Activated CD8-positive, alpha-beta memory T cell treated with anti-CD3 and anti-CD28 coated beads, Interleukin-2, amount 50 U/mL, for 24 hours (primary cell): ENCODE results near the gene ZNF397.
"Not testable (repeated sequence)": the region's sequence is repeated elsewhere in the genome, so short reads cannot be mapped to it uniquely, and the experiment has no call there.

Experiments used
- DNase-seq: peaks from one replicate; pipeline ENCODE4 v3.0.0-alpha.2; 2020; ENCODE audit errors: extremely low read depth

ZNF397 gene

DNA sequence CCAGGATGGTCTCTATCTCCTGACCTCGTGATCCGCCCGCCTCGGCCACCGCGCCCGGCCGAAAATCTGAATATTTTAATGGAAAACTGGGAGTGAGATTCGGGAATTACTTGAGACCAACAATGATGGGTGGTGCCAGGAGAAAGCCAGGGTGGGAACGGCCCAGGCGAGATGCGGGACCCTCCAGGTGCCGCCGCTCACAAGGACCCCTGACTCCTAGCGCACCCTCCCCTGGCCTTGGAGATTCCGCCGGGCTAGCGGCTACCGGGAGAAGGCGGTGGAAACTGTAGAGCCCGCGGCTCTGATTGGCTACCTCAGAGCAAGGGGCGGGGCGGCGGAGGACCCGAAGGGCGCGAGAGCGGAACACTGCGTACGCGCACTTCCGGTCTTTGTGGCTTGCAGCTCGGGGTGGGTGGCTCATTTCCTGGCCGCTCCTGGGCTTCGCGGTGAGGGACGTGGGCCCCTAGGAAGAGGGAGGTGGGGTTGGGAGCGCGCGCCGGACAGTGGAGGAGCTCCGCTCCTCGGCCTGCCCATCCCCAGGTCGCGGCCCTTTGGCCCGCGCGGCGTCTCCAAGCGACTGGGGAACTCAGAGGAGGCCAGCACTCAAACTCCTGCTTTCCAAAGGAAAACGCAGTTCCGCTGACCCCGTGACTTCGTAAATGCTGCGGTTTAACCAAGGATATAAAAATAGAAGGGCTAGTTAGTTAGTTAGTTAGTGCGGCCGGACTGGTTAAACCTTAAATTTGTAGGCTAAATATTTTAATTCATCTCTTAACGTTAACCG lies at the start of gene ZNF397:
ZNF397 (plus strand) TSS at position 371 of the 784 bp plus-strand sequence. CDS start 1,437 bp downstream, outside the sequence.
- DNase-seq = peak; percentile 94

GRCh38 chr18:35191698-35192025 lies 49.2 kb upstream of the ZNF397 start:
- DNase-seq = no peak

- no peak for DNase-seq
Measured at GRCh38 chr18:35192415-35192814, 48.4 kb upstream of the ZNF397 start.

DNA sequence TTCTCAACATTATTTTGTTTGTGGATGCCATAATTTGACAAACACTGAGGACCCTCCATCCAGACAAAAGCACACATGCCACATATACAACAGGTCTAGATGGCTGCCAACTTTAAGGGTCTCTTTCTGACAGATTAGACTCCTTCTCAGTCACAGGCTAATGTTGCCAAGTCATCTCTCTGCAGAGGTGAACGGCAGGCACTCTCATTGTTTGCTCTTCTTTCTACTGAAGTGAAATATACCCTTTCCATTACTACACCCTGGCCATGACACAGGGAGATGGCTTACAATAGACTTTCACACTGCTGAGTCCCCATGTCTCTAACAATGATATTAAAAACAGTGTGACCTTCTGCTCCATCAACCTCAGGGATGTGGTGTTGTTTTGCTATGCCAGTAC lies 47.5 kb upstream of the ZNF397 start:
- no peak for DNase-seq

- no peak for DNase-seq
Measured at GRCh38 chr18:35197296-35197695, 43.5 kb upstream of the ZNF397 start.

DNA sequence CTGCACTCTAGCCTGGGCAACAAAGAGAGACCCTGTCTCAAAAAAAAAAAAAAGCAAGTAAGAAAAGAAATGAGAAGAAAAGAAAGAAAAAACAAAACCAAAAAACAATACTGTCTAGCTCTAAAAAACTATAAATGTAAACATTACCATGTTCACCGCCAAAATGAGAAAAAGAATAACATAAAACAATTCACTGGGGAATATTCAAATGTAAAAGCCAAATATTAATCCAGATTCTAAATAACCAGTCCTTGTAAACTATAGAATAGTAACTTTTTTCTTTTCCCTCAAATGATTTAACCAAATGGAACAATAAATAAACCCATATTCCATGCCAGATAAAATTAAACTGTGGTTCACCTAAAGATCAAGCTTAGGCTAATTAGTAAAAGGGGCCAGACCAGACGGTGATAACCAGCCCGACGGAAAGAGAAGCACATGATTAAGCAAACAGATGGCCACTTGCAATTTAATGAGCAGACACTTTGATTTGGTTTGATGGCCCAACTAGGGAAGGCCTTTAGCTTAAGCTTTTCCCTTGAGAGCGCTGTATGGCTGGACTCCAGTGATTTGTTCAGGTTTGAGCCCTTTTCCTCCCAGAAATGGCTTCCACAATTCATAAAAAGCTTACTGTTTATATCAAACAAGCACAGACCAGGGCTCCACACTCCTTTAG lies 39.4 kb upstream of the ZNF397 start:
- DNase-seq = no peak

DNA sequence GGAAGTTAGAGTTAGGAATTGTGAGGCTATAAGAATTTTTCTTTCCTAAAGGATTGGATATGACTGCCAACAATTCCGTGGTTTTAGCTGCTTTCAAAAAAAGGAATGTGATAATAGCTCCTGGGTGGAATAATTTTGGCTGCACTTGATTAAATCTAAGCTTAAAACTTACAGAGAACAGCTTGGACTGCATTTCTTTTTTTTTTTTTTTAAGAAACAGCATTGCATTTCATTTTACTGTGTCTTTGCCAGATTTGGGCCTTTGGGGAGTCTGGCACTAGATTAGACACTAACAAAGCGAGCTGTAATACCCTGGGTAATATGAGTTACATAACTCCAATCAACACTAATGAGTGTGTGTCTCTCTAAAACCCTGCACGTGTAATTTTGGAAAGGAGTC lies 37.8 kb upstream of the ZNF397 start:
- no peak for DNase-seq

- no peak for DNase-seq
Measured at GRCh38 chr18:35205199-35205712, 35.6 kb upstream of the ZNF397 start.

DNA sequence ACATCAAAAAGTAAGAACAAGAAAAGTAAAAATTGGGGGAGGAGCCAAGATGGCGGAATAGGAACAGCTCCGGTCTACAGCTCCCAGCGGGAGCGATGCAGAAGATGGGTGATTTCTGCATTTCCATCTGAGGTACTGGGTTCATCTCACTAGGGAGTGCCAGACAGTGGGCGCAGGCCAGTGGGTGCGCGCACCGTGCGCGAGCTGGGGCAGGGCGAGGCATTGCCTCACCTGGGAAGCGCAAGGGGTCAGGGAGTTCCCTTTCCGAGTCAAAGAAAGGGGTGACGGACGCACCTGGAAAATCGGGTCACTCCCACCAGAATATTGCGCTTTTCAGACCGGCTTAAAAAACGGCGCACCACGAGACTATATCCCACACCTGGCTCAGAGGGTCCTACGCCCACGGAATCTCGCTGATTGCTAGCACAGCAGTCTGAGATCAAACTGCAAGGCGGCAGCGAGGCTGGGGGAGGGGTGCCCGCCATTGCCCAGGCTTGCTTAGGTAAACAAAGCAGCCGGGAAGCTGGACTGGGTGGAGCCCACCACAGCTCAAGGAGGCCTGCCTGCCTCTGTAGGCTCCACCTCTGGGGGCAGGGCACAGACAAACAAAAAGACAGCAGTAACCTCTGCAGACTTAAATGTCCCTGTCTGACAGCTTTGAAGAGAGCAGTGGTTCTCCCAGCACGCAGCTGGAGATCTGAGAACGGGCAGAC lies 34.9 kb upstream of the ZNF397 start:
- DNase-seq = not testable (repeated sequence)

DNA sequence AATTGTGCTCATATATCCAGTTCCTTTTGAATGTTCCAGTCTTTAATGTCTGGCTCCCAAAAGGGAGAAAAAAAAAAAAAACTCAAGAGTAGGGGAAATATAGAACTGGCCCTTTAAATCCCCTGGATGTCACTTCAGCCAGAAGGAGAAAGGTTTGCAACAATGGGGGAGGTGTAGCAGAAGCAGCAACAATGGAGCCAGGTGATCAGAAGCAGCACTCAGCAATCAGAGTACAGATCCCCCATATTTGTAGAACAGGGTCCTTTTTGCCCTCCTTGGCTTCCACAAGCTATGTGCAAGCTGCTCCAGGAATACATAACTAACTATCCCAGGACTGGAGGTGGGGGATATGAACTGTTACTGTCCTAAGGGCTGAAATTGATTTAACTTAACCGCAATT lies 25.8 kb upstream of the ZNF397 start:
- no peak for DNase-seq

DNA sequence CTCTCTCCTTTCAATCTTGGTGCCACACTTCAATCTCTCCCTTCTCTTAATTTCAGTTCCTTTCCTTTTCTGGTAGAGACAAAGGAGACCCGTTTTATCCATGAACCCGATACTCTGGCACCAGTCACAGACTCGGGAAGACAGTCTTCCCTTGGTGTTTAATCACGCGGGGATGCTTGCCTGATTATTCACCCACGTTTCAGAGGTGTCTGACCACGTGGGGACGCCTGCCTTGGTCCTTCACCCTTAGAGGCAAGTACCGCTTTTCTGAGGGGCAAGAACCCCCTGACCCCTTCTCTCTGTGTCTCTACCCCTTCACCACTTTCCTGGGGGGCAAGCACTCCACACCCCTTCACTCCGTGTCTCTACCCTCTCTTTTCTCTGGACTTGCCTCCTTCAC lies 24.2 kb upstream of the ZNF397 start:
- DNase-seq = not testable (repeated sequence)

- not testable (repeated sequence) for DNase-seq
Measured at GRCh38 chr18:35219331-35219730, 21.5 kb upstream of the ZNF397 start.

DNA sequence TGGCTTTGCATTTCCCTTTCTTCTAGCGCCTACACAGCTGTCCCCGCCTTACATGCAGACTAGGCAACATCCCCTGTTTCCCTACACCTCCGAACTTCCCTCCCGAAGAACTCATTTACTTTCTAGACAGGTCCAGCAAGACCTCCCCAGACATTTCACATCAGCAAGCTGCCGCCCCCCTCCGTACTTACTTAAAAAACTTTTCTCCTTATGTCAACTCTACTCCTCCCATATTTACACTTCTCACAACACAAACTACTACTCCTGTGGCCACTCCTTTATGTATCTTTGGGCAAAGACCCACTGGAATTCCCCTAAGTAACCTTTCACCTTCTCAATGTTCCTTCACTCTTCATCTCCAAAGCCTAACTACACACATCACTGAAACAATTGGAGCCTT lies 20.4 kb upstream of the ZNF397 start:
- DNase-seq = no peak

DNA sequence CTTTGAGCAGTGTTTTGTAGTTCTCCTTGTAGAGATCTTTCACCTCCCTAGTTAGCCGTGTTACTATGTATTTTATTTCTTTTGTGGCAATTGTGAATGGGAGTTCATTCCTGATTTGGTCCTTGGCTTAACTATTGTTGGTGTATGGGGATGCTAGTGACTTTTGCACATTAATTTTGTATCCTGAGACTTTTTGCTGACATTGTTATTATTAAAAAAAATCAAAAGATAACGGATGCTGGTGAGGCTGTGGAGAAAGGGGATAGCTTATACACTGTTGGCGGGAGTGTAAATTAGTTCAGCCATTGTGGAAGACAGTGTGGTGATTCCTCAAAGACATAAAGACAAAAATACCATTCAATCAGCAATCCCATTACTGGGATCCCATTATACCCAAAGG lies 17.0 kb upstream of the ZNF397 start:
- DNase-seq = no peak

- DNase-seq = no peak
Measured at GRCh38 chr18:35227254-35227653, 13.6 kb upstream of the ZNF397 start.

- peak; percentile 47 for DNase-seq
Measured at GRCh38 chr18:35231052-35231451, 9.8 kb upstream of the ZNF397 start.

GRCh38 chr18:35236571-35237363 lies 4.1 kb upstream of the ZNF397 start:
- no peak for DNase-seq

- DNase-seq = no peak
Measured at GRCh38 chr18:35239314-35239713, 1.5 kb upstream of the ZNF397 start.

GRCh38 chr18:35241448-35241804 lies 592 bp downstream of the ZNF397 start:
- DNase-seq = no peak

DNA sequence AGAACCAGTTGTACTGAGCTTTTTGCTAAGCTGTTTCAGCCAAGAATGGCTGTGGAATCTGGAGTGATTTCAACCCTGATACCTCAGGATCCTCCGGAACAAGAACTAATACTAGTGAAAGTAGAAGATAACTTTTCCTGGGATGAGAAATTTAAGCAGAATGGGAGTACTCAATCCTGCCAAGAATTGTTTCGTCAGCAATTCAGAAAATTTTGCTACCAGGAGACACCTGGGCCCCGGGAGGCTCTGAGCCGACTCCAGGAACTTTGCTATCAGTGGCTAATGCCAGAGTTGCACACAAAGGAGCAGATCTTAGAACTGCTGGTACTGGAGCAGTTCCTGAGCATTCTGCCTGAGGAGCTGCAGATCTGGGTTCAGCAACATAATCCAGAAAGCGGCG lies 1.6 kb downstream of the ZNF397 start:
- DNase-seq = no peak

GRCh38 chr18:35244671-35245070 lies 3.8 kb downstream of the ZNF397 start:
- DNase-seq = no peak
